Measurements from ENCODE around the gene KIF1C.

The KIF1C gene

DNA sequence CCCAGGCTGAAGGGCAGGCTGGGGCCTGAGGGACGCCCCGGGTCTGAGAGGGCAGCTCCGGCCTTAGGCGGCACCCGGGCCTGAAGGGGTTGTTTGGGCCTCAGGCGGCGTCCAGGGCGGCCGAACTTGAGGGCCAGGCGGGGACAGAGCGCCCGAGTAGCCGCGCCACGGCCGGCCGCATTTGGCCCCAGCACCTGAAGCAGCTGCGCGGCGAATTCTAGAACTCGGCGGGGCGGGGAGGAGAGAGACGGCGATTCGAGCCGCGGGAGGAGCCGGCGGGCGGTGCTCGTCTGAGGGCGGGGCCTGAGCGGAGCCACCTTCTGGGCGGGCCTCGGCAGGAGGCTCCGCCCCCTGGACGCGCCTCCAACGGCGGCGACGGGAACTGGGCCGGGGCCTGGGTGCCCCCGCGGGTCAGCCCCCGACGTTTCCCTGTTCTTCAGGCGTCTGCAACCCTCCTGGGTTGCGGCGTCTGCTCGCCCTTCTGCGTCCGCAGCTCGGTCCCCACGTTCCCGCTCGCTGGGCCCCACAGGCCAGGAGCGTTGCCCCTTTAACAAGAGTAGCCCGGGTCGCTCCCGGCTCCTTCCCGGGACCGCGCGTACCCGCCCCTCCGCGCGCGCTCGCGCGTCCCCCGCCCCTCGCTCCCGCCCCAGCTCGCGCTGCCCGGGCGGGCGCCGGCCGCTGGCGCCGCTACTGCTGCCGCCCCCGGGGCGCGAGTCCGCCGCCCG, at the start of gene KIF1C, which contains the start of gene INCA1:
Gene KIF1C, plus strand, starts transcription at position 649 of the 725 bp plus-strand sequence. CDS start 2,297 bp downstream, outside the sequence.
Gene INCA1, minus strand, starts transcription at position 221 of the 725 bp plus-strand sequence. CDS start 3,085 bp downstream, outside the sequence.
- peak; percentile 77 to 80 for DNase-seq (ENCODE audit: low read depth in 2 of 2, low spot score in 1 of 2)

- peak; percentile 81 to 83 for DNase-seq (ENCODE audit: low read depth in 2 of 2, low spot score in 1 of 2)
These were observed 49.4 kb upstream of the KIF1C start, which contains the start of gene PFN1 for GRCh38 chr17:4948166-4948930. Gene PFN1, minus strand, starts transcription at chr17:4948530. Its CDS starts 136 bp downstream, at chr17:4948394.

GRCh38 chr17:4948931-4949320, 48.8 kb upstream of the KIF1C start:
- no peak for DNase-seq (ENCODE audit: low read depth in 2 of 2, low spot score in 1 of 2)

GRCh38 chr17:4949321-4950074, 48.3 kb upstream of the KIF1C start:
- DNase-seq (ENCODE audit: low read depth in 2 of 2, low spot score in 1 of 2), result peak in 1 of 2 donors; percentile 61

GRCh38 chr17:4950075-4950745, 47.5 kb upstream of the KIF1C start:
- DNase-seq (ENCODE audit: low read depth in 2 of 2, low spot score in 1 of 2), result no peak

DNA sequence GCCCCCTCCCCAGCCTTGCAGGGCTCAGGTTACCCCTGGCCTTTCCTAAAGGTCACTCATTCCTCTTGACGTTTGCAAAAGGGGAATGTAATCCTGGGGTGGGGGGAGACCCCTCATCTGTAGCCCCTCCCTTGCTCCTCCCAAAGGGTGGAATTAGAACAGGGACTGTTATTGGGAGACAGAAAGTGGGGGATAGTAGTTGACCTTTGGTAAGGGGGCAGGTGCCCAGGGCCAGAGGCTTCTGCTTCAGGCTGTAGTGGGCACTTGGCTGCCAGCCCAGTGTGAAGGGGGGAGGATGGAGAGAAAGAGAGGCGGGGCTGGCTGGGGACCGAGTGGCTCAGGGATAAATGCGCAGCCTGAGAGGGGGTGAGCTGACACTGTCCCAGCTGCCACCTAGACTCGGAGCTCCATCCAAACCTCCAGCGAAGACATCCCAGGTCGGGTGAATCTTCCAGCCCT, 47.0 kb upstream of the KIF1C start, which contains the start of gene ENO3:
Gene ENO3, plus strand, starts transcription at position 374 of the 459 bp plus-strand sequence. CDS start 711 bp downstream, outside the sequence.
- no peak for DNase-seq (ENCODE audit: low read depth in 2 of 2, low spot score in 1 of 2)

DNA sequence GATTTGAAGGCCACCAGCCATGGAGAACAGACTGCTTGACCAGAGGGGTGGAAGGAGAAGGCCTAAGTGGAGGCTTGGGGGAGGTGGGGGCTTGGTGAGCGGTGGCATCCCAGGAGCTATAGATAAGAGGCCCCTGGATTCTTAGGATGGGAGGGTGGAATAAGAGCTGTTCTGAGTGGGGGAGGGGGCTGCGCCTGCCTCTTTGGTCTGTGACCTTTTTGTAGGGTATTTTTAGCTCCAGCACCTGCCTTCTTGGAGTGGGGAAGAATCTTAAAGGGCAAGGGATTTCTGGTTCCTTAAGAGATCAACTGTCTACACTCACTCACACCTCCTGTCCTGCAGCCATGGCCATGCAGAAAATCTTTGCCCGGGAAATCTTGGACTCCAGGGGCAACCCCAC, 46.3 kb upstream of the KIF1C start:
- DNase-seq (ENCODE audit: low read depth in 2 of 2, low spot score in 1 of 2), result no peak

DNA sequence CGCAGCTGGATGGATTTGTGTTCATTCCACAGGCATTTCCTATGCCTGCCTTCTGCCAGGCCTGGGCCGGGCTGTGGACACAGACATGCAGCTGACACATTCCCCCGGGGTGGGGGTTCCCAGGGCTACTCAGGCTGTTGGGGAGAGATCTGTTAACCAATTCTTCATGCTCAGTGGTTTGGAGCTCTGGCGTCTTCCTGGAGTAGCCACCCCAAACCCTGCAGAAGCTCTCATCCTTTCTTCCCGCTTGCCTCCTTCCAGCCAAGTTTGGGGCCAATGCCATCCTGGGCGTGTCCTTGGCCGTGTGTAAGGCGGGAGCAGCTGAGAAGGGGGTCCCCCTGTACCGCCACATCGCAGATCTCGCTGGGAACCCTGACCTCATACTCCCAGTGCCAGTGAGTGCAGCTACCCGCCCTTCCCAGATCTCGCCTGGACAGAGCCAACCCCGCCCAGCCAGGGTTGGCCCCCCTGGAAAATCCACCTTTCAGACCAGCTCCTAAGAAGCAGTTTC, 44.2 kb upstream of the KIF1C start:
- DNase-seq (ENCODE audit: low read depth in 2 of 2, low spot score in 1 of 2), result no peak

- no peak for DNase-seq (ENCODE audit: low read depth in 2 of 2, low spot score in 1 of 2)
These were observed 42.7 kb upstream of the KIF1C start for GRCh38 chr17:4955091-4955490.

- DNase-seq (ENCODE audit: low read depth in 2 of 2, low spot score in 1 of 2), result no peak
These were observed 41.2 kb upstream of the KIF1C start for GRCh38 chr17:4956493-4957061.

DNA sequence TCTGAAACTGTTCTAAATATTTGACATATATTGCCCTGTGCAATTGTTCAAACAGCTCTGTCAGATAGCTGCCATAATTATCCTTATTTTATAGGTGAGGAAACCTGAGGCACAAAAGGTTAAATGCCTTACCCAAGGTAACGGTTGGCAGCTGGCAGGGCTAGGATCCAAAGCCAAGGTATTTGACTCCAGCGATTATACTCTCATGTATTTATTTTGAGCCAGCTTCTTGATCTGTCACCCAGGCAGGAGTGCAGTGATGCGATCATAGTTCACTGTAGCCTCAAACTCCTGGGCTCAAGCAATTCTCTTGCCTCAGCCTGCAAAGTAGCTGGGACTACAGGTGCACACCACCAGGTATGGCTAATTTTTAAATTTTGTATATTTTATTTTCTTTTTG, 39.6 kb upstream of the KIF1C start:
- no peak for DNase-seq (ENCODE audit: low read depth in 2 of 2, low spot score in 1 of 2)

- DNase-seq (ENCODE audit: low read depth in 2 of 2, low spot score in 1 of 2), result no peak
These were observed 38.3 kb upstream of the KIF1C start for GRCh38 chr17:4959261-4959965.

DNA sequence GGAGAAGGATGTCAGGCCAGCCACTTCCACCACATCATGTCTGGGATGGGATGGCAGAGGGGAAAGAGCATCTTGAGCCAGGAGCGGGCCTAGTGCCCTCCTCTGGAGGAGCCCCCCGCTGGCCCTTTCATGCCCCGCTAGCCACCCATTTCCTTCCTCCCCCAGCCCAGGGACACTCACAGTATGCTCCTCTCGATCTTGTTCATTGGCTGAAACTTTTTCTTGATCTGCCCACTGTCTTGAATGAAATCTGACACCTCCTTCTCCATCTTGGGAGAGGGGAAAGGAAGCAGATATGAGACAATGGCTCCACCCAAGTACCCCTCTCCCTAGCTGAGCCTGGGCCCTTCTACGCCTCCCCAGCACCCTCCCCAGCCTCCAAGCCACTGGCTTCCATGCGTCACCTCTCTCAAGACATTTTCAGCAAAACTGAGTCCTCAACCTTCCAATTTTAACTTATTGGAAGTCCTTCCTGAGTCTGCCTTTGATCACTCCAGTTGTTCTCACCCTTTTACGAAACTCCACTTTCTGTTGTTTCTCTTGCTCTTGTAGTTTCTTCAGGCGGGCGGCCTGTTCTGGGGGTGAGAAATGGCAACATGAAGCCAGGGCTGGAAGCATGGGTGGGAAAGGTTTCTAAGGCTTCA, 37.3 kb upstream of the KIF1C start:
- no peak for DNase-seq (ENCODE audit: low read depth in 2 of 2, low spot score in 1 of 2)

- DNase-seq (ENCODE audit: low read depth in 2 of 2, low spot score in 1 of 2), result no peak
These were observed 32.3 kb upstream of the KIF1C start for GRCh38 chr17:4965311-4965986.

DNA sequence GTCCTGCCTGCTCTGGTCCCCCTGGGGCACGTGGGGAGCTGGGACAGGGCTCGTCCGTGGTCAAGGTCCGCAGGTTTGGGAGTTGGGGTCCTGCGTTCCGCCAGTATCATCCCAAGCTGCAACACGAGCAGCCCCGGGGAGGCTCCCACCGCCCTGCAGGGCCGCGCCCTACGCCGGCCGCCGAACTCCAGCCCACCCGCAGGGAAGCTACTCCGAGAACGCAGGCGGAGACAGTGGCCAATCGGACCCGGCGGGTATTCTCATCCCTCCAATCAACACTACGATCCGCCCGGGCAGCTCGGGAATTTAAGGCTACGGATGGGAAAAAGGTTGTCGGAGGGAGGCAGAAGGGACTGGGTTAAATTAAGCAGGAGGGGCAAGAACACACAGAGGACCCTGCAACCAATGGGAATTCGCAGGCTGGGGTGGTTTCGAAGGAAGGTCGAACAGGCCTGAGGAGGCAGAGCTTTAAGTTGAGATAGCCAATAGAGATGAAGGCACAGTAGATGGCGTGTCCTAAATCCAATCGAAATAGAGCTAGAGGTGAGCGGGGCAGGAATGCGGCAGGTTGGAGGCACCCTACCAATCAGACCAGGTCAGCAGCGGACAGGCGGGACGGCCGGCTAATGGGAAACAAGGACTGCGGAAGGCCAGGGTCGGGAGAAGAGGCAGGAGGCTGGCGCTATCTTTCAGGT, 30.8 kb upstream of the KIF1C start:
- DNase-seq (ENCODE audit: low read depth in 2 of 2, low spot score in 1 of 2), result peak; percentile 69 to 90

DNA sequence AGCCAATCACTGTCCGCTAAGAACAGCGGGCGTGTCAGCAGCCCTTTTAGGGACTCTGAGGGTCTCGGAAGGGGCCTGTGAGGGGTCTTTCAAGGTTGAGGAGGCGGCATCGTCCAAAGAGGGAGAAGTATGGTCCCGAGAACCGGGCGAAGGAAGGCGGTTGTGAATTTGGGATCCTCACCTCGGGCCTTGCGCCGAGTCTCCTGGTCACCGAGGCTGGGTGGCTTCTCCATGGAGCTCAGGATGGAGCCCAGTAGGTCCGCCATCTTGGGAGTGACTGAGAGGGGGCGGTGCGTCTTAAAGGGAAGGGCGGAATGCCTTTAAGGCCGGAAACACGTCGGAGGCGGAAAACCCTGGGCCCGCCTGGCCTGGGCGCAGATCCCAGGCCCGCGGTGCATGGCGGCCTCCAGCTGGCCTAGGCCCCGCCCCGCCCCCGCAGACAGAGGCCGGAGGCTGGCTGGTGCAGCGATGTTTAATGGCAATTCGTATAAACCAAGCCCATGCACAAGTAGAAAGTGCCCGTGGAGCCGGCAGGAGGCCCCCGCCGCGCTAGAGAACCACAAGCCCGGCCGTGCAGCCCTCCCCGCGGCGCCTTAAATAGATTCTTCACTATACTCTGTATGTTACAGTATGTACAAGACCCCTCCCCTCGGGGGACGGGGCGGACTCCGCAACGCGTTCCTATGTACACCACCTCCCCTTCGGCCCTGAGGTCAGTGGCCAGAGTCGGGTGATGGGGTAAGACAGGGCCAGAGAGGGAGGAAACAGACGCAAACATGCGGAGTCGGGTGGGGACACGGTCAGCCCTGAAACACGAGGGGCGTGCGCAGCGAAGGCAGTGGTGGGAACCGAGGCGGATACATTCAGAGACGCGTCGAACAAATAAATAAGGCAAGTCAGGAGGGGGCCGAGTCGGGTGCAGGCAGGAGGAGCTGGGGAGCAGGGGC, 29.9 kb upstream of the KIF1C start, which contains the start of gene SPAG7:
Gene SPAG7, minus strand, starts transcription at position 279 of the 947 bp plus-strand sequence. Its CDS starts 13 bp downstream, at position 266.
- peak; percentile 82 to 86 for DNase-seq (ENCODE audit: low read depth in 2 of 2, low spot score in 1 of 2)
